ENCODE data around the gene EVI5.

DNA sequence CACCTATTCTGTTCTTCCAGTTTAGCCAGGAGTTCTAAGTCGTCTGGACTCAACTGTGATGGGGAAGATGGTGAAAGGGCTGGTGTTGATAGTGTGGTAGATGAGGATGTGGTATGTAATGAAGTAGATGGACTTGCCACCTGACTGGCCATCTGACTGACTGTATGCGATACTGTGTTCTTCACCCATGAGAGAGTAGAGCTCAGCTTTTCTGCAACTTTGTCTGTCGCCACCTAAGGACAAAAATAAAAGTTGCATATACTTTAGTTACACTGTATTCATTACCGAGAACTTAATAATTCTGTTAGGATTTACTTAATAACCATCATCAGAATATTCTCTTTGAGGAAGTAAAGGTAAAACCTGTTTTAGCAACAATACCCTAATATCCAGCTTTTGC is 48.5 kb downstream of the EVI5 start:
- TF ChIP-seq, protein P1, sequence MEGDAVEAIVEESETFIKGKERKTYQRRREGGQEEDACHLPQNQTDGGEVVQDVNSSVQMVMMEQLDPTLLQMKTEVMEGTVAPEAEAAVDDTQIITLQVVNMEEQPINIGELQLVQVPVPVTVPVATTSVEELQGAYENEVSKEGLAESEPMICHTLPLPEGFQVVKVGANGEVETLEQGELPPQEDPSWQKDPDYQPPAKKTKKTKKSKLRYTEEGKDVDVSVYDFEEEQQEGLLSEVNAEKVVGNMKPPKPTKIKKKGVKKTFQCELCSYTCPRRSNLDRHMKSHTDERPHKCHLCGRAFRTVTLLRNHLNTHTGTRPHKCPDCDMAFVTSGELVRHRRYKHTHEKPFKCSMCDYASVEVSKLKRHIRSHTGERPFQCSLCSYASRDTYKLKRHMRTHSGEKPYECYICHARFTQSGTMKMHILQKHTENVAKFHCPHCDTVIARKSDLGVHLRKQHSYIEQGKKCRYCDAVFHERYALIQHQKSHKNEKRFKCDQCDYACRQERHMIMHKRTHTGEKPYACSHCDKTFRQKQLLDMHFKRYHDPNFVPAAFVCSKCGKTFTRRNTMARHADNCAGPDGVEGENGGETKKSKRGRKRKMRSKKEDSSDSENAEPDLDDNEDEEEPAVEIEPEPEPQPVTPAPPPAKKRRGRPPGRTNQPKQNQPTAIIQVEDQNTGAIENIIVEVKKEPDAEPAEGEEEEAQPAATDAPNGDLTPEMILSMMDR (conservative IDR thresholded peaks at IDR 0.05; ENCODE audit: low read depth, low read length): peak; percentile 64
- TF ChIP-seq EZH2 (IDR thresholded peaks at IDR 0.05; ENCODE audit: low read length, unreplicated experiment): no peak

All from PC-3 (cell line).